Fibroblast of lung (primary cell): ENCODE measurements around the gene TSPAN9. TPM values are rescaled to one million over a fixed set of nuclear protein-coding genes. Genes with fewer than 3 reads are reported as not detected.

Experiments
- DNase-seq, 2 donors: peaks; one replicate each; pipeline versions ENCODE4 v3.0.0 to v3.0.0-alpha.2; 2010; ENCODE audit warnings: low read depth in 2 of 2
- H2AFZ ChIP-seq: 2 replicates; pipeline ENCODE4 v1.5.1; 2012; ENCODE audit warnings: low read length, control low read depth, inconsistent platforms
- H3K27ac ChIP-seq: 2 replicates; pipeline ENCODE4 v1.5.1; 2011; ENCODE audit warnings: low read length, control low read depth; ENCODE audit not compliant: insufficient read depth
- H3K27me3 ChIP-seq: 2 replicates; pipeline ENCODE4 v1.5.1; 2011; ENCODE audit warnings: mild to moderate bottlenecking, low read length; ENCODE audit not compliant: control insufficient read depth, insufficient read depth
- H3K36me3 ChIP-seq: 2 replicates; pipeline ENCODE4 v1.5.1; 2011; ENCODE audit warnings: low read length; ENCODE audit not compliant: control insufficient read depth, insufficient read depth
- H3K4me1 ChIP-seq: 2 replicates; pipeline ENCODE4 v1.5.1; 2011; ENCODE audit warnings: low read length; ENCODE audit not compliant: control insufficient read depth, insufficient read depth; ENCODE audit errors: extremely low read depth
- H3K4me2 ChIP-seq: 2 replicates; pipeline ENCODE4 v1.5.1; 2011; ENCODE audit warnings: low read length, control low read depth; ENCODE audit not compliant: insufficient read depth; ENCODE audit errors: extremely low read depth
- H3K4me3 ChIP-seq, 4 experiments: fragments of 200-600 bp in 1 of 4; sonication (generic) in 1 of 4; replicated peaks in 1 of 4; 2 replicates each; pipeline ENCODE4 v1.5.1; 2011 to 2016; ENCODE audit warnings: low read length in 4 of 4, low read depth in 3 of 4, mild to moderate bottlenecking in 3 of 4, control low read depth in 2 of 4, inconsistent platforms in 1 of 4, mixed read lengths in 1 of 4; ENCODE audit not compliant: insufficient read depth in 1 of 4; ENCODE audit errors: control extremely low read depth in 1 of 4
- H3K79me2 ChIP-seq: 2 replicates; pipeline ENCODE4 v1.5.1; 2012; ENCODE audit warnings: mild to moderate bottlenecking, low read length, inconsistent platforms; ENCODE audit not compliant: control insufficient read depth, insufficient read depth
- H3K9ac ChIP-seq: 2 replicates; pipeline ENCODE4 v1.5.1; 2011; ENCODE audit warnings: mild to moderate bottlenecking, low read length, control low read depth; ENCODE audit not compliant: insufficient read depth
- H3K9me3 ChIP-seq: 2 replicates; pipeline ENCODE4 v1.5.1; 2012; ENCODE audit warnings: low read depth, low read length; ENCODE audit not compliant: control insufficient read depth, insufficient read depth
- H4K20me1 ChIP-seq: 2 replicates; pipeline ENCODE4 v1.5.1; 2011; ENCODE audit warnings: low read length; ENCODE audit not compliant: control insufficient read depth, insufficient read depth; ENCODE audit errors: extremely low read depth
- EZH2 ChIP-seq: IDR thresholded peaks from 2 replicates; pipeline ENCODE4 v1.5.1; 2012; ENCODE audit warnings: low read length, control low read depth, mild to moderate bottlenecking; ENCODE audit errors: missing control alignments
- polyA plus RNA-seq, 2 donors: library from polyadenylated mRNA; depleted of rRNA in 1 of 2; stranded (reverse) in 1 of 2; unstranded in 1 of 2; fragments of >200 nt; gene quantifications; 2 replicates each; pipeline ENCODE4 v1.2.1, GENCODE V29; 2011 to 2012; ENCODE audit warnings: missing spikeins in 1 of 2
- total RNA-seq: library from RNA; depleted of rRNA; stranded (reverse); fragments of >200 nt; gene quantifications from 2 replicates; pipeline ENCODE4 v1.2.1, GENCODE V29; 2014
- TF ChIP-seq, protein P1 (sequence below), 2 donors: IDR thresholded peaks in 1 of 2; conservative IDR thresholded peaks in 1 of 2; 1 replicate in 1 of 2; 2 replicates in 1 of 2; pipeline ENCODE4 v1.5.1; 2011 to 2012; ENCODE audit warnings: low read length in 2 of 2, control low read depth in 1 of 2, inconsistent platforms in 1 of 2, low read depth in 1 of 2, mild to moderate bottlenecking in 1 of 2

The TSPAN9 gene
- total and polyA plus RNA-seq, 2 donors (not counting 1 experiment from before 2014, with no cell fraction given) = 31.1 to 35.2 TPM

DNA sequence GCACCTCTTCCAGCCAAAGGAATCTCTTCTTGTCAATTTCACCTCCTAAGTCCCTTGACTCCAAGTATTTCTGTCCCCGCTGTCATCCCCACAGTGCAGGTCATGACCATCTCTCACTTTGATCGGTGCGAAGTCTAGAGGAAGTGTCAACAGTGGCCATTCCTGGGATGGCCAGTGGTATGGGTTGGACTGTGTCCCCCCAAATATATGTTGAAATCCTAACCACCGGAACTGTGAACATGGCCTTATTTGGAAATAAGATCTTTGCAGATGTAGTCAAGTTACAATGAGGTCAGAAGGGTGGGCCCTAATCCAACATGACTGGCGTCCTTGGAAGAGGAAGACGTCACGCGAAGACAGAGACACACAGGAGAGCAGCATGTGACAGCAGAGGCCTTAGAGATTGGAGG is 257.9 kb downstream of the TSPAN9 start:
- TF ChIP-seq EZH2 = no peak
- TF ChIP-seq, protein P1, sequence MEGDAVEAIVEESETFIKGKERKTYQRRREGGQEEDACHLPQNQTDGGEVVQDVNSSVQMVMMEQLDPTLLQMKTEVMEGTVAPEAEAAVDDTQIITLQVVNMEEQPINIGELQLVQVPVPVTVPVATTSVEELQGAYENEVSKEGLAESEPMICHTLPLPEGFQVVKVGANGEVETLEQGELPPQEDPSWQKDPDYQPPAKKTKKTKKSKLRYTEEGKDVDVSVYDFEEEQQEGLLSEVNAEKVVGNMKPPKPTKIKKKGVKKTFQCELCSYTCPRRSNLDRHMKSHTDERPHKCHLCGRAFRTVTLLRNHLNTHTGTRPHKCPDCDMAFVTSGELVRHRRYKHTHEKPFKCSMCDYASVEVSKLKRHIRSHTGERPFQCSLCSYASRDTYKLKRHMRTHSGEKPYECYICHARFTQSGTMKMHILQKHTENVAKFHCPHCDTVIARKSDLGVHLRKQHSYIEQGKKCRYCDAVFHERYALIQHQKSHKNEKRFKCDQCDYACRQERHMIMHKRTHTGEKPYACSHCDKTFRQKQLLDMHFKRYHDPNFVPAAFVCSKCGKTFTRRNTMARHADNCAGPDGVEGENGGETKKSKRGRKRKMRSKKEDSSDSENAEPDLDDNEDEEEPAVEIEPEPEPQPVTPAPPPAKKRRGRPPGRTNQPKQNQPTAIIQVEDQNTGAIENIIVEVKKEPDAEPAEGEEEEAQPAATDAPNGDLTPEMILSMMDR (conservative IDR thresholded peaks at IDR 0.05 in 1 of 2, IDR thresholded peaks at IDR 0.05 in 1 of 2; ENCODE audit: low read depth in 1 of 2, low read length in 2 of 2) = no peak
- Histone ChIP-seq H3K4me2 (no peak overlapping the region), H3K4me1 (no peaks in the 10 kb centered on the region), H2AFZ (no peak overlapping the region), H3K9me3 (no peaks in the 10 kb centered on the region), H3K27me3 (peaks cover 3% of the 10 kb centered on the region), H3K9ac (no peak overlapping the region), H3K4me3 (no peak overlapping the region), H3K27ac (no peak overlapping the region), H3K36me3 (no peaks in the 10 kb centered on the region), H3K79me2 (no peaks in the 10 kb centered on the region), H4K20me1 (no peaks in the 10 kb centered on the region)
- peak in 1 of 2 donors; percentile 9 for DNase-seq

Other genes starting within 250 kb of the TSPAN9 start
- under 0.01 and 0.17 TPM in 2 replicates for gene NRIP2, start 242.3 kb upstream of the TSPAN9 start, total RNA-seq
- 0.08 and 0.21 TPM in 2 replicates for gene NRIP2, start 242.3 kb upstream of the TSPAN9 start, polyA plus RNA-seq
- gene TEX52, start 220.3 kb upstream of the TSPAN9 start, total RNA-seq = not detected in 2 replicates
- not detected in 2 replicates for gene TEX52, start 220.3 kb upstream of the TSPAN9 start, polyA plus RNA-seq
- gene FOXM1, start 200.2 kb upstream of the TSPAN9 start, total RNA-seq = 1.3 and 7.3 TPM in 2 replicates
- 14.6 and 71.3 TPM in 2 replicates for gene FOXM1, start 200.2 kb upstream of the TSPAN9 start, polyA plus RNA-seq
- gene RHNO1, start 200.2 kb upstream of the TSPAN9 start, total RNA-seq = 16.7 and 29.7 TPM in 2 replicates
- 33.2 and 42.5 TPM in 2 replicates for gene RHNO1, start 200.2 kb upstream of the TSPAN9 start, polyA plus RNA-seq
- gene TULP3, start 186.5 kb upstream of the TSPAN9 start, total RNA-seq = 30.0 and 39.3 TPM in 2 replicates
- 47.0 and 54.4 TPM in 2 replicates for gene TULP3, start 186.5 kb upstream of the TSPAN9 start, polyA plus RNA-seq
- 6.3 and 7.4 TPM in 2 replicates for gene TEAD4, start 118.0 kb upstream of the TSPAN9 start, total RNA-seq
- 14.3 and 15.4 TPM in 2 replicates for gene TEAD4, start 118.0 kb upstream of the TSPAN9 start, polyA plus RNA-seq